Right lobe of liver (tissue), 6 donors: Measurements from ENCODE around the gene CYP3A7. TPM values are rescaled to one million over a fixed set of nuclear protein-coding genes. Genes with fewer than 3 reads are reported as not detected.
"Not testable (repeated sequence)": the region's sequence is repeated elsewhere in the genome, so short reads cannot be mapped to it uniquely, and the experiment has no call there.

Source experiments
- ATAC-seq, 4 donors: fragments of 200-7000 bp; cut with Tn5 transposase; one replicate each; pipeline ENCODE4 v1.9.1; 2020; ENCODE audit warnings: mild to moderate bottlenecking in 4 of 4, moderate library complexity in 4 of 4
- DNase-seq, 3 donors: peaks; one replicate each; pipeline ENCODE4 v3.0.0-alpha.2; 2020
- H3K27ac ChIP-seq, 3 donors: fragments of 200-600 bp; one replicate each; pipeline ENCODE4 v1.8.0; 2022
- H3K27me3 ChIP-seq, 2 donors: fragments of 200-600 bp; one replicate each; pipeline ENCODE4 v1.8.0; 2022
- H3K36me3 ChIP-seq, 4 donors: fragments of 200-600 bp; sonication (generic) in 1 of 4; one replicate each; pipeline versions ENCODE4 v1.5.1 to v1.8.0; 2017 to 2022; ENCODE audit warnings: control low read depth in 1 of 4
- H3K4me1 ChIP-seq, 4 donors: fragments of 200-600 bp; sonication (generic) in 1 of 4; one replicate each; pipeline versions ENCODE4 v1.5.1 to v1.8.0; 2017 to 2022; ENCODE audit warnings: control low read depth in 1 of 4
- H3K4me3 ChIP-seq, 3 donors: fragments of 200-600 bp; one replicate each; pipeline ENCODE4 v1.8.0; 2022
- H3K9me3 ChIP-seq, 4 donors: fragments of 200-600 bp; sonication (generic) in 1 of 4; one replicate each; pipeline versions ENCODE4 v1.5.1 to v1.8.0; 2017 to 2022; ENCODE audit warnings: control low read depth in 1 of 4
- POLR2A ChIP-seq: fragments of 450-650 bp; IDR thresholded peaks from one replicate; pipeline ENCODE4 v1.6.1; 2017; ENCODE audit warnings: antibody characterized with exemption, mild to moderate bottlenecking
- WGBS: methylation state at CpG from one replicate; pipeline ENCODE4 v1.1.6; 2018; ENCODE audit warnings: low coverage, low lambda C conversion rate; ENCODE audit not compliant: insufficient coverage; ENCODE audit errors: missing lambda C conversion rate; 5-methylcytosine and 5-hydroxymethylcytosine counted together
- intact Hi-C, 2 donors: fragments of 100-400 bp; cut with DNase I; formaldehyde crosslinking; loops; one replicate each; pipeline versions ENCODE4 v1.11.2 to v1.14.1; 2022
- total RNA-seq, 6 experiments: library from RNA; depleted of rRNA in 2 of 6; stranded (reverse); fragments of >200 nt in 2 of 6; fragmentation: NEBNext Ultra II Directional in 3 of 6; extraction: Animal tissue kit (Norgen Biotek cat#: 25700) in 3 of 6; gene quantifications; one replicate each; pipeline versions ENCODE4 v1.1.0 to v1.2.4, GENCODE V29; 2016 to 2023
- TF ChIP-seq, protein P1 (sequence below), 4 donors: fragments of 200-600 bp in 3 of 4; fragments of 450-650 bp in 1 of 4; IDR thresholded peaks; one replicate each; pipeline versions ENCODE4 v1.5.1 to v1.8.0; 2016 to 2022; ENCODE audit warnings: antibody characterized with exemption in 4 of 4, mild to moderate bottlenecking in 2 of 4
- donor health status: DM: no; HTN: yes; CAD: no.
- donor health status: DM: no; HTN: no; CAD: no.
- donor health status: DM: no; HTN: no; CAD: no.
- donor health status: DM: no; HTN: yes; CAD: no.
- donor health status: DM: no; HTN: yes; CAD: no.

Gene CYP3A7
- total RNA-seq, 6 experiments from 2014 or later, result 19.8 to 623 (median 340) TPM

DNA sequence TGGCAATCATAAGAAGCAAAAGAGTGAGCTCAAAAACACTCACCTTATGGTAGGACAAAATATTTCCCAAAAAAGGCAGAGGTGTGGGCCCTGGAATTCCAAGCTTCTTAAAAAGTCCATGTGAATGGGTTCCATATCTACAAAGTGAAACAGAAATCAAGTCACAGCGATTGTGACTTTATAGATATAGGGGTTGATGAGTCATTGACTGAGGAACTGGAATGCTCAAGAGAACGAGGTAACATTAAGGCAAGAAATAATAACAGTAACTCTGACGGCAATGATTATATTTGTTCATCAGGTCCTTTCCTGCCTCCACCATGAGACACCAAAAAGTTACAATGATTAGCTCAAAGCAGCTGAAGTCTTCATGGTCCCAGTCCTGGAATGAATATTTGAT, 45.0 kb upstream of the CYP3A7 start:
- H3K27ac ChIP-seq, result peak overlapping the region in 2 of 3 donors; percentile 32 to 95
- WGBS, result 71% methylated on average over 3 of the region's 3 CpGs

DNA sequence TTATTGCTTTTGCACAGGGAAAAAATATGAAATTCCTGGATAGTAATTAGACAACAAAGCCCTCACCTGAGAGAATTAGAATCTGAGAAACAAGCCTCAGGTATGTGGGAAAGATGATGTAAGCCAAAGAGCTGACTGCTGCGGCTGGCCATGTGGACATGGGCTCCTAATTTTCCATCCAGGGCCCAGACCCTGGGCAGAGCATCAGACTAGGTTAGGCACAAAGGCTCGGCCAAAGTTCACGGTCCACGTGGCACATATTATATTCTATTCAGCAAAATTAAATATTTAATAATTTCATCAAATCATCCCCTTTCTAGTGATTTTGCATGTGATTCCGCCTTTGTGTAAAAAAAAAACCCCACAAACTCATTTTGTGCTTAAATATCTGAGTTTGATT, 43.9 kb upstream of the CYP3A7 start:
- Histone ChIP-seq H3K4me1 (no peaks in the 10 kb centered on the region), H3K4me3 (peak overlapping the region in 1 of 3 donors; percentile 22), H3K9me3 (no peaks in the 10 kb centered on the region), H3K36me3 (peaks cover 0 to 65% (median 5%) of the 10 kb centered on the region in 4 donors), H3K27ac (peak overlapping the region in 2 of 3 donors; percentile 56 to 95), H3K27me3 (no peaks in the 10 kb centered on the region)
- peak in 1 of 3 donors; percentile 68 for DNase-seq
- intact Hi-C loops, result no loop called here
- TF ChIP-seq POLR2A, result no peak
- TF ChIP-seq, protein P1, sequence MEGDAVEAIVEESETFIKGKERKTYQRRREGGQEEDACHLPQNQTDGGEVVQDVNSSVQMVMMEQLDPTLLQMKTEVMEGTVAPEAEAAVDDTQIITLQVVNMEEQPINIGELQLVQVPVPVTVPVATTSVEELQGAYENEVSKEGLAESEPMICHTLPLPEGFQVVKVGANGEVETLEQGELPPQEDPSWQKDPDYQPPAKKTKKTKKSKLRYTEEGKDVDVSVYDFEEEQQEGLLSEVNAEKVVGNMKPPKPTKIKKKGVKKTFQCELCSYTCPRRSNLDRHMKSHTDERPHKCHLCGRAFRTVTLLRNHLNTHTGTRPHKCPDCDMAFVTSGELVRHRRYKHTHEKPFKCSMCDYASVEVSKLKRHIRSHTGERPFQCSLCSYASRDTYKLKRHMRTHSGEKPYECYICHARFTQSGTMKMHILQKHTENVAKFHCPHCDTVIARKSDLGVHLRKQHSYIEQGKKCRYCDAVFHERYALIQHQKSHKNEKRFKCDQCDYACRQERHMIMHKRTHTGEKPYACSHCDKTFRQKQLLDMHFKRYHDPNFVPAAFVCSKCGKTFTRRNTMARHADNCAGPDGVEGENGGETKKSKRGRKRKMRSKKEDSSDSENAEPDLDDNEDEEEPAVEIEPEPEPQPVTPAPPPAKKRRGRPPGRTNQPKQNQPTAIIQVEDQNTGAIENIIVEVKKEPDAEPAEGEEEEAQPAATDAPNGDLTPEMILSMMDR (IDR thresholded peaks at IDR 0.05), result no peak
- peak; percentile 3 to 69 (median 36) for ATAC-seq
- 37% methylated on average over 5 of the region's 5 CpGs for WGBS

More for the DNA sequence above, 45.0 kb upstream of the CYP3A7 start:
- Histone ChIP-seq H3K4me3 (peak overlapping the region in 1 of 3 donors; percentile 61), H3K27me3 (no peaks in the 10 kb centered on the region), H3K36me3 (peaks cover 0 to 55% (median 5%) of the 10 kb centered on the region in 4 donors), H3K9me3 (no peaks in the 10 kb centered on the region), H3K4me1 (peaks cover 0 to 6% (median 0%) of the 10 kb centered on the region in 4 donors)
- ATAC-seq, result no peak
- intact Hi-C loops, result no loop called here
- no peak for DNase-seq
- TF ChIP-seq POLR2A, result no peak
- TF ChIP-seq, protein P1 (IDR thresholded peaks at IDR 0.05), result no peak

DNA sequence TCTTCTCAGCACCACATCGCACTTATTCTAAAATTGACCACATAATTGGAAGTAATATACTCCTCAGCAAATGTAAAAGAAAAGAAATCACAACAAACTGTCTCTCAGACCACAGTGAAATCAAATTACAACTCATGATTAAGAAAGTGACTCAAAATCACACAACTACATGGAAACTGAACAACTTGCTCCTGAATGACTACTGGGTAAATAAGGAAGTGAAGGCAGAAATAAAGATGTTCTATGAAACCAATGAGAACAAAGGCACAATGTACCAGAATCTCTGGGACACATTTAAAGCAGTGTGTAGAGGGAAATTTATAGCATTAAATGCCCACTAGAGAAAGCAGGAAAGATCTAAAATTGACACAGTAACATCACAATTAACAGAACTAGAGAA, 38.4 kb upstream of the CYP3A7 start:
- H3K36me3 ChIP-seq, result peaks cover 0 to 83% (median 14%) of the 10 kb centered on the region in 4 donors
- H3K9me3 ChIP-seq, ATAC-seq, intact Hi-C loops, DNase-seq, H3K27me3 ChIP-seq, H3K4me1 ChIP-seq: not testable (repeated sequence)
- H3K27ac ChIP-seq, result peak overlapping the region in 2 of 3 donors; percentile 36 to 41
- H3K4me3 ChIP-seq, result peak overlapping the region in 1 of 3 donors; percentile 30
- 85% methylated on average over 1 of the region's 1 CpG for WGBS

DNA sequence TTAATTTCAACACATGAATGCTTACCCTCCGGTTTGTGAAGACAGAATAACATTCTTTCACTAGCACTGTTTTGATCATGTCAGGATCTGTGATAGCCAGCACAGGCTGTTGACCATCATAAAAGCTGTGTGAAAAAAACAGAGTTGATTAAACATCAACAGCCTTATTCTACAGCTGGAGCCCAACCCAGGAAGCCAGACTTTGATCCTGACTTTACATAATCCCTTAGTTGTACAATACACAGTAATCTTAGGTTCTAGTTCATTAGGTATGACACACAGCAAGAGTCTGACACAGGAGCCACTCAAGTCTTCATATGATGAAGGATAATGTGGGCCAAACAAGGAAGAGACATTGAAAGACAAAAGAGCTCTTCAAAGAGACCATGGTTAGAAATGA, 37.6 kb upstream of the CYP3A7 start:
- peaks cover 0 to 83% (median 13%) of the 10 kb centered on the region in 4 donors for H3K36me3 ChIP-seq
- peak overlapping the region; percentile 24 to 41 (median 36) for H3K27ac ChIP-seq

DNA sequence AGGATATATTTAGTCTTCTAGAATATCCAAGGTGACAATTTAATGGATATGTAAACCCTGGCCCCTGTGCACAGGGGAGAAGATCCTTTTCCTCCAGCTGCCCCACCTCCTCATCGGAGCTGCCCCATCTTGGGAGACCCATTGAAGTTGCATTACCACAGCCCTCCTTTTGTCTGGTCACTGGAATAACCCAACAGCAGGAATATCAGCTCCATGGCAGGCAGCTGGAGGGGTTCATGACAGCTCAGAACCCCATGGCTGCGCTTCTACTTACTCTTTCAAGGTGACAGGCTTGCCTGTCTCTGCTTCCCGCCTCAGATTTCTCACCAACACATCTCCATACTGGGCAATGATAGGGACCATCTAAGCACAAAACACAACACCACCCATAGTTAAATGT, 34.5 kb upstream of the CYP3A7 start:
- H3K4me3 ChIP-seq, intact Hi-C loops, H3K9me3 ChIP-seq, H3K27me3 ChIP-seq: not testable (repeated sequence)
- DNase-seq (peak in 1 of 3 donors; percentile 57), ATAC-seq (peak in 2 of 4 donors; percentile 24 to 57)
- Histone ChIP-seq H3K36me3 (peaks cover 0 to 99% (median 20%) of the 10 kb centered on the region in 4 donors), H3K4me1 (peaks cover 0 to 18% (median 0%) of the 10 kb centered on the region in 4 donors), H3K27ac (peak overlapping the region in 1 of 3 donors; percentile 17)
- 94% methylated on average over 3 of the region's 3 CpGs for WGBS

More for the DNA sequence above, 37.6 kb upstream of the CYP3A7 start:
- TF ChIP-seq, protein P1 (IDR thresholded peaks at IDR 0.05), result no peak
- no peak for TF ChIP-seq POLR2A
- WGBS, result 12% methylated on average over 1 of the region's 1 CpG
- Histone ChIP-seq H3K27me3 (no peaks in the 10 kb centered on the region), H3K9me3 (no peaks in the 10 kb centered on the region), H3K4me3 (peak overlapping the region in 1 of 3 donors; percentile 1), H3K4me1 (peaks cover 0 to 1% (median 0%) of the 10 kb centered on the region in 4 donors)
- ATAC-seq (peak in 3 of 4 donors; percentile 54 to 99 (median 93)), DNase-seq (no peak)
- intact Hi-C loops, result no loop called here
